ENCODE data around the gene PRKG2.

The PRKG2 gene

DNA sequence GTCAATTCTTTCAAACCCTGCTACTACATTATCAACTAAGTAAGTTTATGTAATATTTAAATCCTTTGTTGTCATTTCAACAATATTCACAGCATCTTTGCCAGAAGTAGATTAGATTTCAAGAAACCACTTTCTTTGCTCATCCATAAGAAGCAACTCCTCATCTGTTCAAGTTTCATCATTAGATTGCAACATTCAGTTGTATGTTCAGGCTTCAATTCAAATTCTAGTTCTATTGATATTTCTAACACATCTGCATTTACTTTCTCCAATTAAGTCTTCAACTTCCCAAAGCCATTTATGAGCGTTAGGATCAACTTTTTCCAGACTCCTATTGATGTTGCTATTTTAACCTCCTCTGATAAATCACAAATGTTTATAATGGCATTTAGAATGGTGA, 118.5 kb downstream of the PRKG2 start:
- DNase-seq (ENCODE audit: low read depth), result no peak

DNA sequence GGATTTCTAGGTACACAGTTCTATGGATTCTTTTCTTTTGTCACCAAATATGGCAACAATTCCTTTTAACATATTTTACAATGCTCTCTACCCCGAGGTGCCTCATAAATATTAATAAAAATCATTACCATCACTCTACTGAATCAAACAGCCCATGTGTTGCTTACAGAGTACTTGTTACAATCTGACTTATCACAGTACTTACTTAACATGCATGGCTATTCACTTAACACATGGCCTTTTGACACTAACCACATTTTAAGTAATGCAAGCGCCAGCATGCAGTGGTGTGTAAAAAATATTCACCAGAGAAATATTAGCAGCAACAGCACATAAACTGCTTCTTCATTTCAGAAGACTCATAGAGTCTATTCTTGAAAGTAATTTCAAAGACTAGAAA, 119.6 kb downstream of the PRKG2 start:
- DNase-seq (ENCODE audit: low read depth), result no peak

DNA sequence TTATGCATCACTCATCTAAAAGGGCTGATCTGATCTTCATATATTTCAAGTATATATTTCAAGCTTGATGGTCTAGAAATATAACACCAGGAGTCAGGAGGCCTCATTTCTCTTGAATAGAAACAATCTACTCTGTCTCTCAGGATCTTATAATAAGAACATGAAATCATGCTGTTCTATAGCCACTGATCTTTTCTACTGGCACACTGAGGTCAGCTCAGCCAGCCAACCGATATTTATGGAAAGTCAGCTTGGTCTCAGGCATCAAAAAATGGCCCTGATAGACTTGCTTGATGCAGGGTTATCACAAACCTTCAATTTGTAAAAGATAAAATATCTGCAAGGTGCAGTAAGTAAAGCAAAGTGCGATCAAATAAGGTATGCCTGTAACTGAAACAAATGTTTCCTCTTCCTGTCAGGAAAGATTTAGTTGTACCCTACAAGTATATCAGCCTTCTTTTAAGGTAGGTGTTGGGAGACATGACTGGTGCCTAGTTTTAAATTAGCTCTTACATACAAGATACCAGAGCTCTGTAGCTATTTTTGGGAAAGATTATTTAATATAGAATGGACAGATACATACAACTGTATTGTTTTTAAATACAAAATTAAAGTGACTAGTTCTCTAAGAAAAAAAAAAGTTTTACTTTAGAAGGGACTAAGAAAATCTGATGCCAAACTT, 121.2 kb downstream of the PRKG2 start:
- DNase-seq (ENCODE audit: low read depth), result no peak

DNA sequence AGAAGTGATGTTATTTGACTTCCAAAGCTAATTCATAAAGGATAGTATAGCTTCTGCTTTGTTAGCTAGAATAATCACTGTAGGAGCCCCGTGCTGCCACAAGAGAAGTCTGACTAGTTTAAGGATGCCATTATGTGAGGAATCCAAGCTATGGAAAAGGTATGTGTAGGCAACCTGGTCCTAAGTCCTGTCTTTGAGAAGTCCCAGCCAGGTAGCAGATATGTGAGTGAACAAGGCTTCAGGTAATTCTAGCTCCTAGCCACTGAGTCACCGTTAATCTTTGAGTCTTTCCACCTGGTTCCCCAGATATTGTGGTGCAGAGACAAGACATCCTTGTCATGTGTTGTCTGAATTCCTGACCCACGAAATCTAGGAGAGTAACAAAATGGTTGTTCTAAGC, 129.0 kb downstream of the PRKG2 start:
- no peak for DNase-seq (ENCODE audit: low read depth)

DNA sequence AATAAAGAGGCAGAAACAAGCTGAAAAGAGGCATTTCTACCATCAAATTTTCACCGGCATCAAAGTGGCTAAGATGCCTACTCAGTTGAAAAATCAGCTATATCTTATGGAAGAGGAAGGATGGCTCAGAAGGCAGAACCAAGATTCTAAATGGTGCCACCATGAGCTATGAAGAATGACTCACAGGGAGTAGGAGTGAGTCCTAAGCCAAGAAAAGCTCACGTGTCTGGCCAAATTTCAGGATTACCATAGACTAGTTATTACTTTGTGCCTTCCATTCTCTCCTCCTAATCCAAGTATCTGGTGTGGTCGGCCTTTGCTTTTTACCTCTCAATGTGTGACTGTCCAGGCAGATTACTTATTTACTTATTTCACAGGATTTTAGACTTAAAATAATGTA, 129.7 kb downstream of the PRKG2 start:
- no peak for DNase-seq (ENCODE audit: low read depth)

DNA sequence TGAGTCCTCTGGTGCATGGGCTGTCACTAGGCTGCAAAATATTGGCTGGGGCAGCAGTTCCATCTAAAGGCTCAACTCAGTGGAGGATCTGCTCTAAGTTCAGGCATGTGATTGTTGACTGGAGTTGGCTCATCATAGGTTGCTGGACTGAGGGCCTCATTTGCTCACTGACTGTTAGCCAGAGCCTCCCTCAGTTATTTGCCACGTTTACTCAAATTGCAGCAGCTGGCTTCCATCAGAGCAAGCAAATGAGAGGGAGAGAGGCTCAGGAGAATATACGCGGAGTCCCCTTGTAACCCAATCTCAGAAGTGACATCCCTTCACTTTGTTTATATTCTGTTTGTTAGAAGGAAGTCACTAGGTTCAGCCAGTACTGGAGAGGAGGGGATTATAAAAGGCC, 130.4 kb downstream of the PRKG2 start:
- no peak for DNase-seq (ENCODE audit: low read depth)

DNA sequence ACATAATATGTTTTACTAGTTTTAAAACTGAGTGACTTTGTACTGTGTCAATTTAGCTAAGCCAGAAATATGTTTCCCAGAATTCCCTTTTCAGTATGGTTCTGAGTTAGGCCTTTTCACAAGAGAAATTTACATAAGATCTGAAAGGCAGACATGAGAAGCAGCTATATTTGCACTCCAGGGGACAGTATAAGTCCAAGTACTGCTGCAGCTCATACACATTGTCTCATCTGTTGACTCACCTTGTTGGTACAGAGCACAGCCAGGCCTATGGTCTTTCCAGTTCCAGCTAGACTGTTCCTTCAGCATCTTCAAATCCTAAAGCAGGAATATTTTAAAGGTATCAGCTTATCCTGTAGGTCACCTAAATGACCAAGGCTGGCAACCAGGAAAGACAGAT, 131.0 kb downstream of the PRKG2 start:
- no peak for DNase-seq (ENCODE audit: low read depth)

DNA sequence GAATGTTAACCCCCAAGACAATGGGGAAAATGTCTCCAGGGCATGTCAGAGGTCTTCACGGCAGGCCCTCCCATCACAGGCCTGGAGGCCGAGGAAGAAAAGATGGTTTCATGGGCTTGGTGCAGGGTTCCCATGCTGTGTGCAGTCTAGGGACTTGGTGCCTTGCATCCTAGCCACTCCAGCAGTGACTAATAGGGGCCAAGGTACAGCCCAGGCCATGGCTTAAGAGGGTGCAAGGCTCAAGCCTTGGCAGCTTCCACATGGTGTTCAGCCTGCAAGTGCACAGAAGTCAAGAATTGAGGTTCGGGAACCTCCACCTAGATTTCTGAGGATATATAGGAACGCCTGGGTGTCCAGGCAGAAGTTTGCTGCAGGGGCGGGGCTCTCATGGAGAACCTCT, 133.9 kb downstream of the PRKG2 start:
- DNase-seq (ENCODE audit: low read depth), result no peak

DNA sequence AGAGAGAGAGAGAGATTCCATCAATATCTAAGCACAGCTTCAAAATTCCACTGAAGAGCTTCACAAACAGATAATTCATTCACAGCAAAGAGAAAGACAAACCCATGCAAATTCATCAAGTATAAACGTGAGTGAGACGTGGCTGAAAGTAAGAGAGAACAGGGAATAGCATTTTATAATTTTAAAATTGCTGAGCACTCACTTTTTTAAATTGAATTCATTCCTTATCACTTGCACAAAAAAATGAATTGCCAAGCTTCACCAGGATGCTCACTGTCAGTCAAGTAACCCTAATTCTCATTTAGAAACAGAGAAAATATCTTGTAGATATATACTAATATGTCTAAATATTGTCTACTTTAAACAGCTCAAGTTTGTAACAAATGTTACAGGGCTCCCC, 144.0 kb downstream of the PRKG2 start:
- DNase-seq (ENCODE audit: low read depth), result no peak

DNA sequence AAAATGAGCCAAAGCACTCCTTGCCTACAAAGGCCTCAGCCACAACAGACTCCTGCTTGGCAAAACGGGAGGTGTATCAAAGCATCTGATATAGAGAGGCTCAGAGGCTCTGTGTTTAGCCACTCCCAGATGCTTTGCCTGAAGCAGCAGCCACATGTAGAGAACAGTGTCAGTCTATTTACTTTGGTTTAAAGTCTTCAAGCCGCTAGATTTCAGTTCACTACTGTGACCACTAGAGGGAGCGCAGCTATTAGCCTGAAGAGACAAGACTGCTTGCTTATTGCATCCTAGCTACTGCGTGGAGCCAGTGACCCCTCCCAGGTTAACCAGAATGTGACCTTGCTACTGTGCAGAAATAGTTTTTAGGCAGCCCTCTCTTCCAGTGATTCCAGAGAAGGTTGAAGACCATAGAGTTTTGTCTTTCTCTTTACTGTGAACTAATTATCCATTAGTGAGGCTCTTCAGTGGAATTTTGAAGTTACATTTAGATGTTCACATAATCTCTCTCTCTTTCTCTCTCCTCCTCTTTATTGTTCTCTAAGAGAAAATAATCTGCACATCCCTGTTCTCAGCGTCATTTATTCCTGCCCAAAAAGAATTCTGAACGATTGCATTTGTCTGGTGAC, 145.2 kb downstream of the PRKG2 start:
- peak; percentile 53 for DNase-seq (ENCODE audit: low read depth)

DNA sequence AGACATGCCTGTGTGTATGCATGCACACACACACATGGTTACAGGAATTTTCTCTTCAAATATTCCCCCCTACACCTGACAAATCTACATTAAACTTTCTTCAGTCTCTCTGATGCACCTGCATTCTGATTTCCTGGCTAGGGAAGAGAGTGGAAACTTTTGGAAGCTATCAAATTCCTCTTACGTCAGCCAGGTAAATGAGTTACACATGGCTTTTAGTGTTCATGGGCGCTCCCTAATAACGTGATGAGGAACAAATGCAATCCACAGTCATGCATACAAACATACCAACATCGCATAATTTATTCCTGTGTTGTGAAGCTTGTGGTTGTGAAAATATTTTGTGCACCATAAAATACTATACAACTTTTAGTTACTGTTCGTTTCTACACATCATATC, 149.6 kb downstream of the PRKG2 start:
- no peak for DNase-seq (ENCODE audit: low read depth)

DNA sequence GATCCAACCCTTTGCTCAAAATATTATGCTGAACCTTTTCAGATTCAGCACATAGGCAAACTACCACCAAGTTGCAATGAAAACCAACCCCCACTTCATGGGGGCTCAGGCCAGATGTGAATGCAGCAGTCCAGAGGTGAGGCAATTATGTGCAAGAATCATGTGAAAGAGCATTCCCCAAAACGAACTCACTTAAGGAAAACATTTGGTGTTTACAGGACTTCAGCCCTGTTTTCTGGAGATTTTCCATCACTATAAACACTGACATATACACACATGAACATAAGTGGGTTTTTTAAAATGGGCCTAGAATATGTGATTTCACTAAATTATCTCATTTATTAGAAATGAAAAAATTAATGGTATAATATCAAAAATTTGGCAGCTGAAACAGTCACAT, 153.0 kb downstream of the PRKG2 start:
- no peak for DNase-seq (ENCODE audit: low read depth)

DNA sequence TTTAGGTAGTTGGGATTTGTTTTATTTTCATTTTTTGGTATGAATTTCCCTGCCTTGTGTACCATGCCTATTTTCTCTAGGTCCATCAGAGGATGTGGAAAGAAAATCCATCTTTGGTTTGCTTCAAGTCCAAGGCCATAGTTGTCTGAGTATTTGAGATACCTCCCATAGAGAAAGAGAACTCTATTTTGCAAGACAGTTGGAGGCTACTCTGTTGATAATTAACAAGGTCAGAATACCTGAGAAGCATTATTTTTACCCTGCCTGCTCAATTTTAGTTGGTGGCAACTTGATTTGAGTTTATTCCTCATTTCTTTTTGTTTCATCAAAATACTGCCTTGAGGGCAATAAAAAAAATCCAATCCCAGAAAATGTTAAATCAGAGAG, 153.7 kb downstream of the PRKG2 start:
- no peak for DNase-seq (ENCODE audit: low read depth)

DNA sequence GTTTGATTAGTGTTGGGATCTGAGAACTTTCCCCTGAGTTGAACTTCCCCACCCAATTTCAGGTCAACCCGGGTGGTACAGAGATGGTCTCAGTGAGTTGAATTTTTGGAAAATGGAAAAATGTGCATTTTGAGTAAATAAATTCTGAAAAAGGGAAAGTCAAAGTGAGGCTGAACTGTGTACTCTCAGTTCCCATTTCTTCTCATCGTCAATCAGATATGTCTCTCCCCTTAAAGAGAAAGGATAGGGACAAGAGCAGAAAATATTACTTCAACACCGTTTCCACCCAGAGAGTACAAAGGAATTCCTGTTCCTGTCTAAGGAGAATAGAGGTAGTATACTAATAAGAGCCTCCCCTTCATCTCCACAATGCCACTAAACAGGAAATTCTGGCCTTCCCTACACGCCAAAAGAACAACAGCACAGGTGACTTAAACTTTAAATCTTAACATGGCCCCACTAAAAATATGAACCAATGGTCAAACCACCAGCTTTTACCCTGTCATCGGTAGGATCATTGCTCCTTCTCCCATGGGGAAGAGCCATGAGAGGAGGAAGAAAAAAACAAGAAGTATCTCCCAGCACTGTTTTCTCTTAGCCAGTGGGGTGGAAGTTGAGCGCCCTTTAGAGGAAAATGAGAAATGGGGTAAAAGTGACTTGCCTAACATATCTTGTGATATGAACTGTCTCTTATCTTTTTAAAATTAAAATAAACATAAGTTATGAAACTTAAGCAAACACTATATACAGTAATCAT, 154.3 kb downstream of the PRKG2 start:
- no peak for DNase-seq (ENCODE audit: low read depth)

DNA sequence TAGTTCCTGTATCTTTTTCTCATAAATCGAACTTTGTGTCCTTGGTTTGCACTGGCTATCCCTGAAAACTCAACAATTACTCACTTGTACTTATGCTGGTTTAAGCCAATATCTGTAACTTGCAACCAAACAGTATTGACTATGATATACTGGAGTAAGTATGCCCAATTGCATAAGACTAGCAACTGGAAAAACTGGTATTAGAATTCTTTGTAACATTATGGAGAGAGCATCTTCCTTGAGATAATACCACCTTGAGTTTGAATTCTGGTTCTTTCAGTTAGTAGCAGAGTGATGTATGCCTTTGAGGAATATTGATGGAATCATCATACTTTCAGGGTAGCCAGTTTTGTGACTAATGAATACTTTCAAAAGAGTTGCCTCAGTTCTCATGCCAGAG, 156.4 kb downstream of the PRKG2 start:
- no peak for DNase-seq (ENCODE audit: low read depth)

DNA sequence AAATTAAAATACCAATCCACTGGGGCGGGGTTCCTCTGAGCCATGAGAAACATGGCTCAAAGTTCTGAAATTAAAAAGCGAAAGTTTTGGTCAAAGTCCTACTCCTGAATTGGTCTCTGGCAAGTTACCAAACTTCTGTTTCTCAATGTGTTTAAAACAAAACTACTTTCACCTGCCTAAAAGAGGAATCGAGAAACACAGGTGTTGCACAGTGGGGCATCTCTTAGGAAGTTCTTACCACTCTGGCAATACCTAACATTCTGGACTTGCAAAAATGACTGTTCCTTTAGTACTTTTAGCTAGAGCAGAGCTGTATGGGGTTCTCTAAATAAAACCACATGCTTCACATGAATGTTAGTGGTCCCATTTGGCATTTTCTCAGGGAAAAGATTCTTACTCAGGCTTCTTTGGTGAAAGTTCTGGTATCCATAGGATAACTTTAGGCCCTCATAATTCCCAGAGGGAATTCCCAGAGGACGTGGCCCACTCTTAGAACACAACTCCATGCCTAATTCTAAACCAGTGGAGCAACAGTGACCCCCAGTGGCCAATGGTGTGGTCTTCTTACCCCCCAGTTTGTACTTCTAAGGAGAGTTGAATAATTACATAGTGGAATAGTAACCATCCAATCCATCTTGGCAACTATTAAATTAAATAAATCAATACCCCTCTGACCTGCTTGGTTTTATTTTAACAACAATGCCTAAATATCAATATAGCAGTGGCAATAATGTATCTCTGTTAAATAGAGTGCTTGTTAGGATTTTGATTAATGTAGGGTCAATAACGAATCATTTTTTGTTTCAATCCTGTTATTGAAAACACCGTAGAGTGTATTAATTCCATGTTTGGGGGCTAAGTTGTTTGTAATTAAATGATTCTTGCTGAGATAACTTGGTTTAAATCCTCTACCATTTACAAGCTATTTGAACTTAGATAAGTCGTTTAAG, 162.6 kb downstream of the PRKG2 start:
- peak; percentile 31 for DNase-seq (ENCODE audit: low read depth)

DNA sequence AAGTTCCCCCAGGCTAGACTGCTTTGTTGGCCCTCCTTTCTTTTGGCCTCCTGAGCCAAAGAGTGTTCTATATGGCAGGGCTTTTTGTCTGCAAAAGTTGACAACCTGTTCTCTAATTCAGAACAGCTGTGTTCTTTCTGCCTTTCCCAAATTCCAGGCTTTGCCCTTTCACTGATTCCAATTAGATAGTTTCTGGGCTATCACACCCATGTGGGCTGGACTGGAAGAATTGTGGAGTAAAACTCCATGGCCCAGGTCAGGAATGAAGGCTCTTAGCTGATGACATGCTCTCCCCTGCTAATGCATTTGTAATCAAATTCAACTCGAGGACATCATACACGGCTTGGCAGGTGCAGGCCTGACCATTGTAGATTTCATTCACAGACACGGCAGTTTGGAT, 165.1 kb downstream of the PRKG2 start:
- DNase-seq (ENCODE audit: low read depth), result no peak

DNA sequence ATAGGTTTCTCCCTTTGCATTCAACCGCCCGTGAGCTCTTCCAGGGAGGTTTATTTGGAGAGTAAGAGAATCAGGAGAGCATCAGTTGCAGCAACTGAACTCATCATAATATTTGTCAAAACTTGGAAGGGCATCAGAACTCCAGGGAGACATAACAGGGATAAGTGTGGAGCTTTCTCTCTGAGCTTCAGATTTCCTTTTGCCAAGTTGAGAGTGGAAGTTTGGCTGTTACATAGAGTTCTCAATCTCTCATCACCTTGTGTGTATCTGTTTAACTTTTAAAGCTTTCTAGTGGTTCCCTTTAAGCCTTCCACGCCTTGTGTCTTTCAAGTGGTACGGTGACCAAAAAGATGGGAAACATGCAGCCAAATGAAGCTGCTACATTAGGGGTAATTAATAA, 165.7 kb downstream of the PRKG2 start:
- DNase-seq (ENCODE audit: low read depth), result no peak

DNA sequence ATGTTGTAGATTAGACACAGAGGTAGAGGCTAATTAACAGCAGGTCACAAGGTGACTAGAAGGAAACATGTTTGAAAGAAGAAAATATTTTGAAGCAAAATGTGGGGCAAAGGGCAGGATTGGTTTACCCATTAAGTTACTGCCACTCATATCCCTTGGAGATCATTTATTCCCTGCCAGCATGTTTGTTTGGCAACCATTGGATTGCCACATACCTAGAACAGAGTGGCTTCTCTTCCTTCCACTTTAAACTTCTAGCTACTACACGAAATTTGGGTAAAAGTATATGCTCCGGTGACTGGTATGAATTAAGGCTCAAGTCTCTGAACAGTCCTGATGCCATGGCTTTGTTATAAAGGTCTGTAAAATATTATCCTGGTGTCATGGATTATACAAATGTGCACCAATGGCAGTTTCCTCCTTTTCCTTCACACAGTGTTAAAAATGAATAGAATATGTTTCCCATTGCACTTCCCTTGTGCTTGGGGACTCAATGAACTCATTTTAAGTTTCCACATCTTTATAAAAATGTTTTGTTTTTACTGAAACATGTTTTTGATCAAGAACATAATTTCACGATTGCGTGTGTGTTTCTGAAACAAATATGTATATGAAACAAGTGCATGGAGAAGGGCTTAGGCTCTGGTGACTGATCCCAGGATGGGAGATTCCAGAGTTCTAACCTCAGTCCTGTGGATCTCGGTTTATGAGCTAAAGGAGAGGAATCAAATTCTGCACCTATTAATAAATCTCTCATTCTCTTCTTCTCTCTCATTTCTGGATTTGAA, 172.2 kb downstream of the PRKG2 start:
- DNase-seq (ENCODE audit: low read depth), result no peak

DNA sequence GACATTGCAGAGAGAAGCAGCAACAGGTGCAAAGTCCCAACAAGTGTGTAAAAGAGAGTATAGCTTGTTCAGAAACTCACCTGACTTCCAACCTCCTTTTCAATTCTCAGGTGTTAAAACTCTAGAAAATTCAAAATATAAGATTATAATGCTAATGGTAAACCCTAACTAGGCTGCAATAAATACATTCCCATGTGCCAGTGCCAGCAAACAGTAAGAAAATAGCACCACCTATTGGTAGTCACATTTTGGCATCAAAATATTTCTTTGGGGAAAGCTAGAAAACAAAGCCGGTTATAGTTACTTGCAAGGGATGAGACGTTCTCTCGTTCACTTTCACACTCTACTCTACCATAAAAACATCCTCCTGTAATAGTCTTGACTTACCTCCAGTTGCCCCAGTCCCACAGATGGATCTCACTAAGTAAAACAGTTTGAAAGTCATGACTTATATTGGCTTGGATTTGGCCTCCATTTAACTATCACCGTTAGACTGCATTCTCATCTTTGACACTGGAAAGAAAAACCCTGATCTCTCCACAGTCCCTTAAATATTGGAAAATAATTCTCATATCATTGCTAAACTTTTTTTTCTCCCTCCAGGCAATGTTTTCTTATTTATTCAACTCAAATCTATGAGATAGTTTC, 174.9 kb downstream of the PRKG2 start:
- DNase-seq (ENCODE audit: low read depth), result no peak

DNA sequence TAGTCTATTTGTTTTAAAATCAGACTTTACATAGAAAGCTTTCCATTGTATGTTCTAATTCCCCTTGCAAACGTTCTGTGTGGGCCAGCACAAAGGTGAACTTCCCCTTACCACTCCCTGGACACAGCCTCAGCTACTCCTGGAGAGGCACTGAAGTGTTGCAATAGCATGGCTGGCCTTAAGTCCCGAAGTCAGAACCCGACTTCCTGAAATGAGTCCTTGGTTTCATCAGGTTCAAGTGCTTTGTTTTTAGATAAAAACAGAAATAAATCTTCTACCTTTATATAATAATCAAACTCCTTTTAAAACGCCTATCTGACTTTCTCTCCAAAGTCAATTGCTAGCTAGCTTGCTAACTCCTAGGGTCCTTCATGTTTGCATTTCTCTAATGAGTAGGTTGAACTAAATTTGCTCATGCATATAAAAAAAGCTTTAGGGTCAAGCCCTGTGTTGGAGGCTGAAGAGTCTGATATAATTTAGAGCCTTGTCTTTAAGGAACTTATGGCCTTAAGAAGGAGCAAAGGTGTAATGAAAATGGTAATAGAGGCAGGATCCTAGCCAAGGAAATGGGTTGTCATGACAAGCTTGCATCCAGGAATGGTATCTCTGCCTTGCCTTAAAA, 175.6 kb downstream of the PRKG2 start:
- no peak for DNase-seq (ENCODE audit: low read depth)

Data from HS-27A (cell line).